Astrocyte of the spinal cord (primary cell): ENCODE measurements around the gene CENPC.
A peak's percentile ranks its signal among the peaks of the same experiment; 100 is the strongest.

ENCODE experiments used
- DNase-seq: peaks from one replicate; pipeline ENCODE4 v3.0.0; 2011; ENCODE audit warnings: low read depth, low spot score
- H3K4me3 ChIP-seq: 2 replicates; pipeline ENCODE4 v1.5.1; 2011; ENCODE audit warnings: low read depth, mild to moderate bottlenecking, low read length, moderate library complexity
- CTCF ChIP-seq: IDR thresholded peaks from 2 replicates; pipeline ENCODE4 v1.5.1; 2012; ENCODE audit warnings: low read depth, mild to moderate bottlenecking, low read length, inconsistent platforms
- in situ Hi-C: cut with HindIII; loops from 2 replicates; pipeline ENCODE4 v1.10.0; 2017; ENCODE audit warnings: low sequenced_read_pairs

The CENPC gene

GRCh38 chr4:67437974-67438713 is 107.2 kb downstream of the CENPC start:
- in situ Hi-C loops, result no loop called here

GRCh38 chr4:67436742-67437141 is 108.6 kb downstream of the CENPC start:
- in situ Hi-C loops, result no loop called here
- no peak for DNase-seq
- TF ChIP-seq CTCF, result no peak
- no peak overlapping the region for H3K4me3 ChIP-seq

More at GRCh38 chr4:67437974-67438713, 107.2 kb downstream of the CENPC start:
- no peak overlapping the region for H3K4me3 ChIP-seq
- TF ChIP-seq CTCF, result no peak
- peak; percentile 55 for DNase-seq

- H3K4me3 ChIP-seq, result no peak overlapping the region
- no peak for TF ChIP-seq CTCF
- DNase-seq, result no peak
- in situ Hi-C loops, result no loop called here
Observed at GRCh38 chr4:67430989-67431388, 114.3 kb downstream of the CENPC start.

- no peak for TF ChIP-seq CTCF
- DNase-seq, result no peak
- in situ Hi-C loops, result no loop called here
- no peak overlapping the region for H3K4me3 ChIP-seq
Observed at GRCh38 chr4:67428819-67429218, 116.5 kb downstream of the CENPC start.
